HG03025 (cell line): ENCODE data around the gene PNCK.
"Not testable (repeated sequence)": the region's sequence is repeated elsewhere in the genome, so short reads cannot be mapped to it uniquely, and the experiment has no call there.

ENCODE experiments used
- ATAC-seq: cut with Tn5 transposase; IDR thresholded peaks from one replicate; pipeline ENCODE4 v1.9.1; 2021; ENCODE audit warnings: mild to moderate bottlenecking, moderate library complexity; ENCODE audit not compliant: unreplicated experiment, low FRiP score

Gene PNCK

DNA sequence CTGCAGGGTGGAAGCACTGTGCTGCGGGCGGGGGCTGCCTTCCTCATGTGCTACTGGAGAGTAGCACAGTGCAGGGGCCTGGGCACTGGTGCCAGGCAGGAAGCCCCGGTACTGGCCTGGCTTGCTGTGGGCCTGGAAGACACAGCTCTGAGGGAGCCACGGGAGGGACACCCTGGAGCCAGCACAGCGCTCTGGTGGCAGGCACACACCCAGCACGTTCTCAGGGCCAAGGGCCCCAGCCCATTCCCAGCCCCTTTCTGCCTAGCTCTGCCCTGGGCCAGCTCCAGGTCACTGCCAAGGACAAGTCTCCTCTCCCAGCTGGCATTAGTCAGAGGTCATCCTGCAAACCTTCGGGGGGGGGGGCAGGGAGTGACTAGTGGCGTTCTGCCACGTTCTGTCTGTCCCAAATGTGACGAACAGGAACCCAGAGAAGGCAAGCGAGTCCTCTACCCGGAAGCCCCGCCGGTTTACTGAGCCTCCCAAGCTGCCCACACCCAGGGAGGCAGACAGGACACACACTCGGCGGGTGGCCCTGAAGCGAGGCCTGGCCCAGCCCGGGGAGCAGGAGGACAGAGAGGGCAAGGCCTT lies 26.3 kb upstream of the PNCK start:
- ATAC-seq: not testable (repeated sequence)

DNA sequence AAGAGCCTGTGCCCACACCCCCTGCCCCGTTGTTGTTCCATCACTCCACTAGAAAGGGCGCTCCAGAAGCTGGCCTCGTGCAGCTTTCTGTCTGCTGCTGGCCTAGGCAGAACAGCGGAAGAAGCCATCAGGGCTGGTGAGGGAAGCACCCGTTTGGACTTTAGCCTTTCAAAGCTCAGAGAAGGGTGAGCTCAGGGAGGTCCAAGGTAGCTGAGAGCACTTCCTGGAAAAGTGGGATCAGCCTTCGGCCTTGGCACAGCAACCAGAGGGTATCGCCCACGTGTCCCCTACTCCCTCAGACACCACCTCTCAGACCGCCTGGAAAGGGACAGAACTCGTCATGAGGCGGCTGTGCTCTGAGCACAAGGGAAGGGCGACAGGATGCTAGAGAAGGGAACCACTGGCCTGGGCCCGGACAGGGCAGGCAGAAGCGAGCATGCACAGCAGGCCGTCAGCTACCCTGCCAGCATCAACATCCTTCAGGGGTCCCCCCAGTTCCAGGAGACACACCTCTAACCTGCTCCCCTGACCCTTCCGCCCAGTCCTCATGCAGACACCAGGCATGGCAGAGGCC lies 25.7 kb upstream of the PNCK start:
- ATAC-seq: not testable (repeated sequence)

DNA sequence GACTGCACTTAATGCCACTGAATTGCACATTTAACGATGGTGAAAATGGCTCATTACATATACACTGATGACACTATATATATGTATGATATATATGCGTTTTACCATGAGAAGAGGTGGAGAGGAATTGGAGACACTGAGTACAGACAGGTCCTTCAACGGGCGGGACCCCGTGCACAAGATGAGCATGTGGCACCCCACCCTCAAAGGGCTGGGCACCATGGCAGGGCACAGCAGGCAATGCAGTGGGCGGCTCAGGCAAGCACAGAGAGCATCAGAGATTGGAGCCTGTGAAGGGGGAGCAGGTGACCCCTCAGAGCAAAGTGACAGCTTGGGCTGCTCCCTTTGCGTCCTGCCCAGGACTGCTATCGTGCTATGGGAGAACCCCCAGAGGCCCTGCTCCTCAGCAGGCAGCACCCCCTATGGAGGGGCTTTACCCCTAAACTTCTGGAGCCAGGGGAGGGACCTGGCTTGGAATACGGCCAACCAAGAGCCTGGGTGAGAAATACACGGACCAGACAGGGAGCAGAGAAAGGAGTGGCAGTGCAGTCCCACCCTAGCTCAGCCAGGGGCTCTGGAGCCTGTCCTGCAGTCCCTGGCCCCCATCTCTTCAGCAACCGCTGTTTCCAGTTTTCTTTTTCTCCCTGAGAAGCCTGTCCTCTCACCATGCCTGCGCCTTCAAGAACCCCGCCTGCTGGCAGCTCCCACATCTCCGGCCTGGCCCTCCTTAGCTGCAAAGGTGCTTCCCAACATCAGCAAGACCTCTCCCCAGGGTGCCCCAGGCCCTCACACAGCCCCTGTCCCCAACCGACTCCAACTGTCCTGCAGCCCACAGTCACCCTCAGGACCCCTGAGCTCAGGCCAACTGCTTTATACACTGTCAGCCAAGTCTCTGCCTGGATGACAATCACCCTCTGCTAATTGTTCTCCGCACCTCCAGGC lies 24.6 kb upstream of the PNCK start:
- no peak for ATAC-seq

DNA sequence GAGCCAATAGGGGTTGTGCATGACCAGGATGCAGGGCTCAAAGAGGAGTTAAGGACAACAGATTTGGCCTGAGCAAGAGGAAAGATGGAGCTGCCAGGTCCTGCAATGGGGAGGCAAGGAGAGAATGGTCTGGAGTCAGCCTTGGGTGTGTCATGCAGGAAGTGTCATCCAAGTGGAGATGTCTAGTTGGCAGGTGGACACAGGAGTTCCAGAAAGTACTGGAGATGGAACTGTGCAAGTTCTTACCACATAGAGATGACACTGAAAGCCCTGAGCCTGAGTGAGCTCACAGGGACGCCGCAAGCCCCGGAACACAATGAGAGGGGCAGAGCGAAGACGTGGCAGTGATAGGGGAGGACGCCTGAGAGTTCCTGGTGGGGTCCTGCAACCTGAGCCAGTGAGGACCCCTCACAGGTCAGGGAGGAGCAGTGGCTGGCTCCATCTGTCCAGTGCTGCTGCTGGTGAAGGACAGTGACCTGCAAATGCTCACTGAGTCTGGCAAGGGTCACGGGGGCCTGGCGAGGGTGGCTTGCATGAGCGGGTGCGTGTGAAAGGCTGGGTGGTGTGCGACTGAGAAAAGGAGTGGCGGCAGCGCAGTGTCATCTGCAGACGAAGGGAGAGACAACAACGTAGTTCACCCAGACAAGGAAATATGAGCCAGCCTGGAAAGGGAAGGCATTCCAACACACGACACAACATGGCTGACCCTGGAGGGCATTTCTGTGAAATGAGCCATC lies 23.5 kb upstream of the PNCK start:
- not testable (repeated sequence) for ATAC-seq

DNA sequence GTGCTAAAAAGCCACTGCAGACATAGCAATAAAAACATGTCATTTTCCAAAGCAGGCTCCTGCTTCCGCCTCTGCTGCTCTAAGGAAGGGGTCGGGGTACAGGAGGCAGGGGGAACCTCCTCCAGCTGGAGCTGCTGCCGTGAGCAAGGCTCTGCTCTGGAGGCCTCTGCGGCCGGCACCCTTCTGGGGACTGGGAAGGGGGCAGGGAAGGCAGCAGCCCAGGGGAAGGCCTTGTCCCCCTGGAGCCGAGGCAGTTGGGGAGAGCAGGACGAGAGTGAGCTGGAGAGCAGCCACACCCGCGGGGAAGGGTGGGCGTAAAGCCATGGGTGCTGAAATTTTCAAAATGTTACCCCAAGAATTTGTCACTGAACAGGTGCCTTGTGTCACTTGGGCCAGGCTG lies 22.9 kb upstream of the PNCK start:
- not testable (repeated sequence) for ATAC-seq

DNA sequence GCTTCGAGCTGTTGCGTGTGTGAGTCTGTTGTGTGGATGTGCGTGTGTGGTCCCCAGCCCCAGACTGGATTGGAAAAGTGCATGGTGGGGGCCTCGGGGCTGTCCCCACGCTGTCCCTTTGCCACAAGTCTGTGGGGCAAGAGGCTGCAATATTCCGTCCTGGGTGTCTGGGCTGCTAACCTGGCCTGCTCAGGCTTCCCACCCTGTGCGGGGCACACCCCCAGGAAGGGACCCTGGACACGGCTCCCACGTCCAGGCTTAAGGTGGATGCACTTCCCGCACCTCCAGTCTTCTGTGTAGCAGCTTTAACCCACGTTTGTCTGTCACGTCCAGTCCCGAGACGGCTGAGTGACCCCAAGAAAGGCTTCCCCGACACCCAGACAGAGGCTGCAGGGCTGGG lies 22.5 kb upstream of the PNCK start:
- ATAC-seq: no peak

DNA sequence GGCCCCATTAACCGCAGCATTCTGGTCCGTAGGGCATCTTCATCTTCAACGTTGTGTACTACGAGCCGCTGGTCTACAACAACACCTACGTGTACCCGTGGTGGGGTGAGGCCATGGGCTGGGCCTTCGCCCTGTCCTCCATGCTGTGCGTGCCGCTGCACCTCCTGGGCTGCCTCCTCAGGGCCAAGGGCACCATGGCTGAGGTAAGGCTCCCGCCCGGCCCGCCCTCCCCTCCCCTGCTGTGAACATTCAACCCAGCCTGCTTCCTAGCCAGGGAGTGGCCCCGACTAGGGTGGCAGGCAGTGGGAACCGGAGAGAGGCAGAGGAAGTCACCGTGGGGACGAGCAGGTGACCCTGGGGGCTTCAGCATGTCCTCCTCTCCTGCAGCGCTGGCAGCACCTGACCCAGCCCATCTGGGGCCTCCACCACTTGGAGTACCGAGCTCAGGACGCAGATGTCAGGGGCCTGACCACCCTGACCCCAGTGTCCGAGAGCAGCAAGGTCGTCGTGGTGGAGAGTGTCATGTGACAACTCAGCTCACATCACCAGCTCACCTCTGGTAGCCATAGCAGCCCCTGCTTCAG lies 21.2 kb upstream of the PNCK start:
- no peak for ATAC-seq

DNA sequence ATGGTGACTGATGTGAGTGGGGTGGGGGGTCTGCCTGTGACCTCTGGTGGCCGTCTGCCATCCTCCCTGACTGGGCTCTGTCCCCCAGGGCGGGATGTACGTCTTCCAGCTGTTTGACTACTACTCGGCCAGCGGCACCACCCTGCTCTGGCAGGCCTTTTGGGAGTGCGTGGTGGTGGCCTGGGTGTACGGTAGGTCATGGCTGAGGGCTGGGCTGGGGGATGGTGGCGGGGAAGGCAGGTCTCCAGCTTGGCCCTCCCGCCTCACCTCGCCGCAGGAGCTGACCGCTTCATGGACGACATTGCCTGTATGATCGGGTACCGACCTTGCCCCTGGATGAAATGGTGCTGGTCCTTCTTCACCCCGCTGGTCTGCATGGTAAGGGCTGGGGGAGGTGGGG lies 20.6 kb upstream of the PNCK start:
- ATAC-seq: not testable (repeated sequence)

DNA sequence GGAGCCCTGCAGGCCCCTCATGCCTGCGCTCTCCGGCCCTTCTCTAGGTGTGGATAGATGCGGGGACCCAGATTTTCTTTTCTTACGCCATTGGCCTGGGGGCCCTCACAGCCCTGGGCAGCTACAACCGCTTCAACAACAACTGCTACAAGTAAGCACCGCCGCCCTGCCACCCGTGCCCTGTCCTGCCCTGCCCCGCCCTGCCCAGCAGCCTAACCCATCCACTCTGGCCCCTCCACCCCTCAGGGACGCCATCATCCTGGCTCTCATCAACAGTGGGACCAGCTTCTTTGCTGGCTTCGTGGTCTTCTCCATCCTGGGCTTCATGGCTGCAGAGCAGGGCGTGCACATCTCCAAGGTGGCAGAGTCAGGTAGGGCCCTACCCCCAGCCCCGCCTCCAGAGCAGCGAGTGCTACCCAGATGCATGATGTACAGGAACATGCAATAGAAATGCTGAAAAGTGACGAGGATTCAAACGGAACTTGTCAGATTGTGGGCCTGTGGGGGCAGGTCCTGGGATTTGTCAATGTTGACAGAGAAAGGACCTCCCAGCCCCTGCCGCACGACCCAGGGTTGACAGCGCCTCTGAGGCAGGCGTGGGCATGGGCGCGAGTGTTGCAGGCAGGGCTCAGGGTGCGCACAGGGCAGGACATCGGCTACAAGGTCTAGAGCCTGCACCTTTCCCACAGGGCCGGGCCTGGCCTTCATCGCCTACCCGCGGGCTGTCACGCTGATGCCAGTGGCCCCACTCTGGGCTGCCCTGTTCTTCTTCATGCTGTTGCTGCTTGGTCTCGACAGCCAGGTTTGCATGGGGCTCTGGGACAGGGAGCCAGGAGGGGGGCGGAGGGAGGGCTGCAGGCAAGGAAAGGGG lies 19.8 kb upstream of the PNCK start:
- ATAC-seq: no peak

DNA sequence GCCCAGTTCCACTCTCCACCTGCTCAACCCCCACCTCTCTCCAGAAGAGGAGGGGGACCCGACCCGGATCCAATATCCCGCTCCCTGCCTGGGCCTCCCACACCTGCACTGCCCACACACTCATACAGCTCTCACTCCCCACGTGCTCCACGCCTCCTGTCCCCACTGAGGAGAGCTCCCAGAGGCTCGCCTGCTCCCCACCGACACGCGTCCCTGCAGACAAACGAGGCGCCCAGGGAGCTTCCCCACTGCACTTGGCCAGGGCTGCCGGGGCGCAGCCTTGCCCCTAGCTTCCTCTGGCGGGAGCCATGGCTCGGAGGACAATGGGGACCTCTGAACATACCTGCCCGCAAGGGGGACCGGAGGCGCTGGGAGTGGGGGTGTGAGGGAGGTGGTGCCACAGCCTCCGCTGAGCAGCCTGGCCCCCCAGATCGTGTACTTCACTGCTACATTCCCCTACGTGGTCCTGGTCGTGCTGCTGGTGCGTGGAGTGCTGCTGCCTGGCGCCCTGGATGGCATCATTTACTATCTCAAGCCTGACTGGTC lies 19.1 kb upstream of the PNCK start:
- no peak for ATAC-seq

DNA sequence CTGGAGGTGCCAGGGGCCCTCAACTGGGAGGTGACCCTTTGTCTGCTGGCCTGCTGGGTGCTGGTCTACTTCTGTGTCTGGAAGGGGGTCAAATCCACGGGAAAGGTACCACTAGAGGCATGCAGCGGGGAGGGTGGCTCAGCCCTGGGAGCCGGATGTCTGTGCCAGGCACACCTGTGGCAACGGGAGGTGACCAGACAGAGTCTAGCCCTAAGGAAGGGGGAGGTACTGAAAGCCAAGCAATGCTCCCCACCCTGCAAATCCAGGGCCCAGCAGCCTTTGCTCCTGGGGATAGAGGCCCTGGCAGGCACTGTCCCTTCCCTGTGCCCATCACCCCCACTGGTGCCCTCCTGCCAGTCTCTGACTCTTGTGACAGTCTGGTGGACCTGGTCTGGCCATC lies 18.4 kb upstream of the PNCK start:
- no peak for ATAC-seq

DNA sequence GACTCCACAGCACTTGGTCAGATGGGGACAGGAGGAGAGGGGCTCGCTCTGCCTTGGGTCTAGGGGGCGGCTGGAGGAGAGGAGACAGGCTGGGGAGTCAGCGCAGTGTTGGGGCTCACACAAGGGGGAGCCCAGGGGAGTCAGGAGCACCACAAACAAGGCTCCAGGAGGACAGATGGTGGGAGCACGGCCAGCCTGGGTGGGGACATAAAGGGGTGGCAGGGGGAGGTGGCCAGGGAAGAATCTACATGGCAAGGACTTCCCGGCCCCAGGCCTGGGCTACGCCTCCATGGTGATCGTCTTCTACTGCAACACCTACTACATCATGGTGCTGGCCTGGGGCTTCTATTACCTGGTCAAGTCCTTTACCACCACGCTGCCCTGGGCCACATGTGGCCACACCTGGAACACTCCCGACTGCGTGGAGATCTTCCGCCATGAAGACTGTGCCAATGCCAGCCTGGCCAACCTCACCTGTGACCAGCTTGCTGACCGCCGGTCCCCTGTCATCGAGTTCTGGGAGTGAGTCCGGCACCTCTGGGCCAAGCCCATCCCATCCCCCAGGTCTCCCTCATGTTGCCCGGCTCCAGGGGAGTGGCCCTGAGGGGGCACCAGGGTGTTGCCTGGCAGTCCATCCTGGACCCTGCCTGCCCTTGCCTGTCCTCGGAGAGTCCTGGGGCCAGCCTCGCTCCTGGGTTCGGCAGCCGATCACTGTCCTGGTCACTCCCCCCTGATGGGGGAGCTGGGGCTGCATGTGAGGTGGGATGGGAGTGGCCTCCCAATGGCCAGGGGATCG lies 17.6 kb upstream of the PNCK start:
- ATAC-seq: not testable (repeated sequence)

DNA sequence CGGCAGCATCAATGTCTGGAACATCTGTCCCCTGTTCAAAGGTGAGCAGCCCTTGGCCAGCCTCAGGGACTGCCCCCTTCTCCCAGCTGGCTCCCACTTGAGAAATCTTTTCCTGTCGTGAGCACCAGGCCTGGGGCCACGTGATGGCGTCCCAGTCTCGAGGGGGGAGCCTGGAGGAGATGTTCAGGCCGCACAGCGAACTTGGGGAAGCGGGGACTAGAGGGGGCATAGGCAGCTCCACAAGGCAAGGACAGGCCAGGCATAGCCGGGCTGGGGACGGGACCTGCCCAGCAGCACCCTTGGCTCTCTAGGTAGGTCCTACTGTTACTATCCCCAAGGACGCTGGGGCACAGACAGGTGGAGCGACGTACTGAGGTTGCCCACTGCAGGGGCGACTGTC lies 16.9 kb upstream of the PNCK start:
- no peak for ATAC-seq

DNA sequence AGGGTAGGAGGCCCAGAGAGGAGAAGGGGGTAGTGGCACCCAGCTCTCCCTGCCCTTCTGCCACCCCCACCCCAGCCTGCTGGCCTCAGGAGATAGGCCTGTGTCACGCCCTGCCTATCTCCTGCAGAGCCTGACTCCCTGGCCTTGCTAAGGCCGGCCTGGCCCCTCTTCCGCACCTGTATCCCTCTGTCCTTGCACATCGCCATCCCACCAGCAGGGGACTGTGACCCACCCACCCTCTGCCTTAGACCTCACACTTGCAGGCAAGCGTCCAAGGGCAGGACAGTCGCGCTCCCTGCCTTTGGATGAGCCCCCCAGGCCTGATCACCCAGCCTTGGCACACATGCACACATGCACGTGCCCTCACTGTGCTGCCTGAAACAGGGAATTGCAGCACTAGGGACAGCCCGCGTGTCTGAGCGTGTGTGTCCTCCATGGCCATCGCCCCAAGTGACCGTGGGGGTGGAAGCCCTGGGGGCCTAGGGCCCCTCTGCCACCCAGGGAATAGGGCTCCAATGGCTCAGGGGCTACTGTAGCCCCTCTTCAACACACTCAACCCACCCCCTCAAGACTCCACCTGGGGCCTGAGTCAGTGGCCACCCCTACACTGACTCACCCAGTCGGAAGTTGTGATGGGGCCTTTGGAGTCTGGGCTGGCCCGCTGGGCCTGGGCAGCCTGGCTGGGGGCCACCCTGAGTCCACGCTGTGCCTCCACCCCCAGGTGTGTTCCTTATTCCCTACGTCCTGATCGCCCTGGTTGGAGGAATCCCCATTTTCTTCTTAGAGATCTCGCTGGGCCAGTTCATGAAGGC lies 16.2 kb upstream of the PNCK start:
- no peak for ATAC-seq

DNA sequence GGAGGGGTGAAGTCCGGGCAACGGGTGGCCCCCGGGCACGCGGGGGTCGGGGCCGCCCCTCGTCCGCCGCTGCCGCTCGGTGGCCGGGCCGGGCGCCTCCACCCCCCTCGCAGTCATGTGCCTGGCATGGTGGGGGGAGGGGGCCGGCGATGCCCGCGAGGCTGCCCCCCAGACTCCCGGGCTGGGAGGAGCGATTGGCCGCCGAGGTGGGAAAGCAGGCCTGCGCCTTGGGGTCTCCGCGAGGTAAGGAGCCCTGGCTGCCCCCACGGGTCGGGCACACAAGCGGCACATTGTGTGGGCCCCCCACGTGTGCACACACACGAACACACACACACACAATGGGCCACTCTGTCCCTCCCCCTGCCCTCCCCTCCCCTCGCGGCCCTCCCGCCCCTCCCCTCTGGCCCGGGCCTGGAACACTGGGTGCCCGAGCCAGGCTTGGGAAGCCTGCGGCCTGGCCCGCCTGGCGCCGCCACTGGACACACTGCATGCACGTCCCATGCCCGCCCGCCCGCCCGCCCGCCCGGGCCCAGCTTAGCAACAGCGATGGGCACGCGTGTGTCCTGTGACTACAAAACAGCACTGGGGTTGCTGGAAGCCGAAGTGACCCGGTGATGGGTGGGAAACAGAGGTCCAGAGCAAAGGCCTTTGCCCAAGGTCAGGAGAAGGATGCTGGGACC lies 15.4 kb upstream of the PNCK start:
- ATAC-seq: no peak

DNA sequence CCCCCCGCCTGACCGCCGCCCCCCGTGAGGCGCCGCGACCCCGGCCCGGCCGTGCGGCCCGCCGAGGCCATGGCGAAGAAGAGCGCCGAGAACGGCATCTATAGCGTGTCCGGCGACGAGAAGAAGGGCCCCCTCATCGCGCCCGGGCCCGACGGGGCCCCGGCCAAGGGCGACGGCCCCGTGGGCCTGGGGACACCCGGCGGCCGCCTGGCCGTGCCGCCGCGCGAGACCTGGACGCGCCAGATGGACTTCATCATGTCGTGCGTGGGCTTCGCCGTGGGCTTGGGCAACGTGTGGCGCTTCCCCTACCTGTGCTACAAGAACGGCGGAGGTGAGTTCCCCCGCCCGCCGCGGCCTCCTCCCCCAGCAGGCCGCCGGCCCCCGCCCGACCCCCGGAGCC lies 14.9 kb upstream of the PNCK start:
- ATAC-seq: no peak

DNA sequence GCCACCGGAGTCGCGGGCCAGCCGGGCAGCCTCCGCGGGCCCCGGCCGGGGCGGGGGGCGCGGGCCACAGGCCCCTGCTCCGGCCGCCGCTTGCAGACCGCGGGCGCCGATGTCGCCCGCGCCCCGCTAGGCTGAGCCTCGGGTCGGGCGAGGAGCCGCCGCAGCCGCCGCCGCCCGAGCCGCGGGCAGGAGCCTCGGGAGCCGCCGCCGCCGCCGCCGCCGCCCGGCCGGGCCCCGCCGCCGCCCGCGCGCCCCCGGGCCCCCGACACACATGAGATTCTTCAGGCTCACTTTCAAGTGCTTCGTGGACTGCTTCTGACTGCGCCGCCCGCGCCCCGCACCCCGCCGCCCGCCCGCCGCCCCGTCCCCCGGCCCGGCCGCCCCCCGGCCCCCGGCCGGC lies 14.5 kb upstream of the PNCK start:
- ATAC-seq: no peak
